Tibial artery (tissue), 4 donors: ENCODE measurements around the gene SUGCT.

Experiments used
- DNase-seq, 2 donors: peaks; one replicate each; pipeline ENCODE4 v3.0.0-alpha.2; 2019
- H3K27ac ChIP-seq, 2 donors: fragments of 200-600 bp; sonication (generic) in 1 of 2; 1 replicate in 1 of 2; 2 replicates in 1 of 2; pipeline ENCODE4 v1.5.1; 2018 to 2019; ENCODE audit warnings: mild to moderate bottlenecking in 1 of 2
- H3K27me3 ChIP-seq, 2 donors: fragments of 200-600 bp; sonication (generic) in 1 of 2; one replicate each; pipeline versions ENCODE4 v1.5.1 to v1.6.0; 2016 to 2019
- H3K36me3 ChIP-seq, 3 donors: fragments of 200-600 bp; sonication (generic) in 2 of 3; one replicate each; pipeline ENCODE4 v1.5.1; 2016 to 2019; ENCODE audit warnings: mild to moderate bottlenecking in 2 of 3
- H3K4me1 ChIP-seq, 4 donors: fragments of 200-600 bp; sonication (generic) in 2 of 4; 1 replicate in 3 of 4; 2 replicates in 1 of 4; pipeline ENCODE4 v1.5.1; 2016 to 2019
- H3K4me3 ChIP-seq, 2 donors: fragments of 200-600 bp; sonication (generic) in 1 of 2; 1 replicate in 1 of 2; 2 replicates in 1 of 2; pipeline ENCODE4 v1.5.1; 2018 to 2019; ENCODE audit warnings: mild to moderate bottlenecking in 2 of 2
- H3K9me3 ChIP-seq, 3 donors: fragments of 200-600 bp; sonication (generic) in 1 of 3; one replicate each; pipeline ENCODE4 v1.5.1; 2016 to 2019
- CTCF ChIP-seq, 2 experiments: fragments of 200-600 bp in 1 of 2; fragments of 450-650 bp in 1 of 2; IDR thresholded peaks; one replicate each; pipeline ENCODE4 v1.5.1; 2017 to 2019; ENCODE audit warnings: antibody characterized with exemption in 2 of 2, mild to moderate bottlenecking in 1 of 2, moderate library complexity in 1 of 2
- intact Hi-C: fragments of 100-400 bp; cut with DNase I; formaldehyde crosslinking; loops from one replicate; pipeline ENCODE4 v1.15.0; 2023; ENCODE audit warnings: low total_unique reads

Gene SUGCT

DNA sequence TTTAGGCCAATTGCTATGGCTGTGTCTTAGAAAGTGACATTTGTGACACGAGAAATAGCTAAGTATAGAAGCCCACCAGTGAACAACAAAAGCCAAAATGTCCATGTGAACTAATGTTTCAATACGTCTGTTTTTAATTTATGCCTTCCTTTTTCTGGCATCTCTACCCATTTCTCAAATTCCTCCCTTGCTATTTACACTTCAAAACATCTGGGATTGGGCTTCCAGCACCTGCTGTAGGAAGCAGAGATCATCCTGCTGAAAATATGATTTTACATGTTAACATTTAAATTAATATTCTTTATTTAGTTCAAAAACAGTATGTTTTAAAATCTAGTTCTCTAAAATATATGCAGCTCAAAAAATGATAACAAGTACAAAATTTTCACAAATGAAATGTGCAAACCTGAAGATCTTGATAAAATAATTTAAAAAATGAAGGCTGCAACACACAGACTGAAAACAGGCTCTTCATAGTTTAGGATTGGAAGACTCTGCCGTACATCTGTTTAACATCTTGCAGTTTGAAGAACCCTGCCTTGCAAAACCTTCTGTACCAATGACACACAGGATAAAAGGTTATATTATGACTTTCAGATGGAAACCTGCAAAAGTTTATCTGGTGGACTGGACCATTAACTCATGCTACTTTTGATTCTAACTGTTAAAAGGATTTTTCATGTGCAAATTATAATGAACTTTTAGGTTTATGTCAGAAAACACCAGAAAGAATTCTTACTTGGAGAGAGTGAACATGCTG, 408.4 kb downstream of the SUGCT start:
- intact Hi-C loops: no loop called here
- no peak overlapping the region for H3K4me3 ChIP-seq
- H3K27ac ChIP-seq: peak overlapping the region; percentile 60
- no peaks in the 10 kb centered on the region for H3K9me3 ChIP-seq
- H3K36me3 ChIP-seq: no peaks in the 10 kb centered on the region
- peaks cover 0 to 75% (median 10%) of the 10 kb centered on the region in 4 donors for H3K4me1 ChIP-seq
- TF ChIP-seq CTCF (IDR thresholded peaks at IDR 0.05): no peak
- H3K27me3 ChIP-seq: no peaks in the 10 kb centered on the region
- no peak for DNase-seq

- peak overlapping the region in 1 of 2 donors; percentile 12 for H3K4me3 ChIP-seq
- intact Hi-C loops: no loop called here
- no peaks in the 10 kb centered on the region for H3K27me3 ChIP-seq
- H3K36me3 ChIP-seq: no peaks in the 10 kb centered on the region
- no peaks in the 10 kb centered on the region for H3K9me3 ChIP-seq
- H3K27ac ChIP-seq: peak overlapping the region; percentile 60
- peaks cover 0 to 64% (median 10%) of the 10 kb centered on the region in 4 donors for H3K4me1 ChIP-seq
- no peak for DNase-seq
- TF ChIP-seq CTCF (IDR thresholded peaks at IDR 0.05): no peak
These were observed 409.5 kb downstream of the SUGCT start for GRCh38 chr7:40544221-40544723.

DNA sequence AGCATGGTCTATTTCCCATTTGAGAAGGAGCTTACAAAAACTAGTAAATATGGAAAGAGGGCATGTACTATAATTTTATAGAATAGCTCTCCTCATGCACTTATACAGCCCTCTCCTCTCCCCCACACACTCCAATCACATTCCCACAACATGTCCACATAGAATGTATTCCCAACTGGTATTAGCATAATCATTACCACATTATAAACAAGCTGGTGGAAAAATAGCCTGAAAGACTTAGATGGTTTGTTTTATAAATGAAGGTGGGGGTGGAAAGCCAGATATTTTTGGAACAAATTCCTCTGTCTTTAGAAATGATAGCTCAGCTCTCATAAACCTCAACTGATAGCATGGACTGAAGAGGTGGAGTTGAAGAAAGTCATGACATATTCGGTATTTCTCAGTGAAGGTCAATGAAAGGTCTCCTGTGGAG, 410.1 kb downstream of the SUGCT start:
- no peaks in the 10 kb centered on the region for H3K9me3 ChIP-seq
- peak overlapping the region; percentile 60 for H3K27ac ChIP-seq
- H3K4me1 ChIP-seq: peaks cover 0 to 62% (median 10%) of the 10 kb centered on the region in 4 donors
- no peak for DNase-seq
- no peaks in the 10 kb centered on the region for H3K27me3 ChIP-seq
- TF ChIP-seq CTCF (IDR thresholded peaks at IDR 0.05): no peak
- no peaks in the 10 kb centered on the region for H3K36me3 ChIP-seq
- intact Hi-C loops: no loop called here
- H3K4me3 ChIP-seq: no peak overlapping the region

- DNase-seq: no peak
- Histone ChIP-seq H3K4me1 (peaks cover 0 to 58% (median 12%) of the 10 kb centered on the region in 4 donors), H3K36me3 (no peaks in the 10 kb centered on the region), H3K9me3 (no peaks in the 10 kb centered on the region), H3K27ac (peak overlapping the region; percentile 60), H3K27me3 (no peaks in the 10 kb centered on the region), H3K4me3 (no peak overlapping the region)
- TF ChIP-seq CTCF (IDR thresholded peaks at IDR 0.05): no peak
- intact Hi-C loops: no loop called here
These were observed 410.9 kb downstream of the SUGCT start for GRCh38 chr7:40545739-40546138.

DNA sequence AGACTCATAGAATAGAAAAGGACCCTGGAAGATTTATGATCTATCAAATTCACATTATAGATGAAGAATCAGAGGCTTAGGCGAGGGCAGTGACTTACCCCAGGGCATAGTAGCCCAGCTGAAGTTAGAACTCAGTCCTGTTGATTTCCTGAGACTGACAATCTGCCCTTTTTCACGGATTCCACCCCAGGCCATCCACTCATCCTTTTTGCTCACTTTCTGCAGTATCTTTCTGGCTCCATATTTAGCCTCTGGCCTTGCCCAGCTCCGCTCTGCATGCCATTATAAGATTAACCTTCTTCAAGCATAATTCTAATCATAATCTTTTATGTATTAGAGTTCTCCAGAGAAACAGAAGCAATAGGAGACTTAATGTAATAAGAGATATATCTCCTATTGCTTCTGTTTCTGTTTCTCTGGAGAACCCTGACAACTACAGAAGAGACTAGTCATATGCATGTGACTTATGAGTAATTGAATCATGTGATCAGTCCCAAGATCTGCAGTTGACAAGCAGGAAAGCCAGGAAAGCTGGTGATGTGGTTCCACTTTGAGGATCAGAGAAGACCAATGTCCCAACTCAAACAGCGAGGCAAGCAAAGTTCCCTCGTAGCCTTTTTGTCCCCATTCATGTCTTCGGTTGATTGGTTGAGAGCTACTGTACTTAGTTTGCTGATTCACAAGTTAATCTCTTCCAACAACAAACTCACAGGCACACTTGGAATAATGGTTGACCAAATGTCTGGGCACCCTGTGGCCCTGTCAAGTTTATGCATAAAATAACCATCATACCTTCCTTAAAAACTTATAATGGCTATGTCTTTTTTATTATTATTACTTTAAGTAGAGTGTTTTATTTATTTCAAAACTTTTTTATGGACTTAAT, 412.1 kb downstream of the SUGCT start:
- Histone ChIP-seq H3K4me1 (peaks cover 0 to 58% (median 13%) of the 10 kb centered on the region in 4 donors), H3K27me3 (no peaks in the 10 kb centered on the region), H3K27ac (peak overlapping the region; percentile 26 to 60), H3K9me3 (no peaks in the 10 kb centered on the region), H3K4me3 (no peak overlapping the region), H3K36me3 (no peaks in the 10 kb centered on the region)
- DNase-seq: no peak
- TF ChIP-seq CTCF (IDR thresholded peaks at IDR 0.05): no peak
- intact Hi-C loops: no loop called here
